GM12891 (cell line): ENCODE results near the gene GOLPH3.

Source experiments
- DNase-seq: peaks from one replicate; pipeline ENCODE4 v3.0.0; 2011; ENCODE audit warnings: low spot score; ENCODE audit not compliant: insufficient read length
- FAIRE-seq: peaks from 2 replicates; lab custom pipeline; 2011; peaks lifted over from hg19 to GRCh38; lab: Jason Lieb, UNC
- PAX5 ChIP-seq: IDR thresholded peaks from 2 replicates; pipeline ENCODE4 v1.6.1; 2011; ENCODE audit warnings: low read length, moderate library complexity, mild to moderate bottlenecking; ENCODE audit not compliant: insufficient read depth, severe bottlenecking
- POLR2A ChIP-seq: IDR thresholded peaks from 2 replicates; pipeline ENCODE4 v1.6.1; 2011; ENCODE audit warnings: low read depth, low read length, control low read depth
- POLR2AphosphoS5 ChIP-seq: IDR thresholded peaks from 2 replicates; pipeline ENCODE4 v1.6.1; 2011; ENCODE audit warnings: low read depth, low read length, control low read depth
- POU2F2 ChIP-seq: IDR thresholded peaks from 2 replicates; pipeline ENCODE4 v1.6.1; 2011; ENCODE audit warnings: low read depth, mild to moderate bottlenecking, control low read depth, low read length, moderate library complexity
- SPI1 ChIP-seq: IDR thresholded peaks from 2 replicates; pipeline ENCODE4 v1.6.1; 2011; ENCODE audit warnings: low read depth, low read length, control low read depth
- TAF1 ChIP-seq: IDR thresholded peaks from 2 replicates; pipeline ENCODE4 v1.6.1; 2011; ENCODE audit warnings: low read depth, low read length, control low read depth

Gene GOLPH3

GRCh38 chr5:32103521-32103920 is 70.6 kb downstream of the GOLPH3 start:
- no peak for DNase-seq
- no peak for TF ChIP-seq POLR2A
- TF ChIP-seq POU2F2: no peak
- no peak for TF ChIP-seq POLR2AphosphoS5
- TF ChIP-seq SPI1: no peak
- no peak for TF ChIP-seq PAX5
- TF ChIP-seq TAF1: no peak
- no peak for FAIRE-seq

- TF ChIP-seq SPI1: no peak
- TF ChIP-seq POLR2A: no peak
- TF ChIP-seq PAX5: no peak
- no peak for TF ChIP-seq TAF1
- TF ChIP-seq POLR2AphosphoS5: no peak
- FAIRE-seq (no peak), DNase-seq (no peak)
Observed at GRCh38 chr5:32102254-32102986, 71.7 kb downstream of the GOLPH3 start.

- DNase-seq: no peak
- TF ChIP-seq POU2F2 (no peak), PAX5 (no peak), TAF1 (no peak), POLR2AphosphoS5 (no peak)
- no peak for FAIRE-seq
Observed at GRCh38 chr5:32100691-32101302, 73.3 kb downstream of the GOLPH3 start.

GRCh38 chr5:32100230-32100629 is 73.9 kb downstream of the GOLPH3 start:
- TF ChIP-seq TAF1 (no peak), SPI1 (no peak), POLR2AphosphoS5 (no peak), POU2F2 (no peak), POLR2A (no peak), PAX5 (no peak)
- FAIRE-seq: no peak
- no peak for DNase-seq

- FAIRE-seq: no peak
- no peak for TF ChIP-seq POU2F2
- TF ChIP-seq TAF1: no peak
- TF ChIP-seq POLR2AphosphoS5: no peak
- no peak for TF ChIP-seq PAX5
- no peak for DNase-seq
Observed at GRCh38 chr5:32099486-32100035, 74.6 kb downstream of the GOLPH3 start.

- no peak for FAIRE-seq
- no peak for DNase-seq
- TF ChIP-seq POU2F2 (no peak), TAF1 (no peak), PAX5 (no peak), SPI1 (no peak), POLR2AphosphoS5 (no peak), POLR2A (no peak)
Observed at GRCh38 chr5:32098890-32099310, 75.2 kb downstream of the GOLPH3 start.

GRCh38 chr5:32098291-32098690 is 75.8 kb downstream of the GOLPH3 start:
- TF ChIP-seq SPI1 (no peak), TAF1 (no peak), POU2F2 (no peak), POLR2AphosphoS5 (no peak), POLR2A (no peak), PAX5 (no peak)
- FAIRE-seq: no peak
- DNase-seq: no peak

GRCh38 chr5:32096891-32097595 is 77.1 kb downstream of the GOLPH3 start:
- no peak for FAIRE-seq
- TF ChIP-seq POLR2AphosphoS5 (no peak), SPI1 (no peak), POU2F2 (no peak), PAX5 (no peak), POLR2A (no peak), TAF1 (no peak)
- DNase-seq: no peak

GRCh38 chr5:32095261-32095671 is 78.9 kb downstream of the GOLPH3 start:
- no peak for TF ChIP-seq SPI1
- TF ChIP-seq POU2F2: no peak
- TF ChIP-seq POLR2A: no peak
- TF ChIP-seq TAF1: no peak
- no peak for TF ChIP-seq PAX5

GRCh38 chr5:32094691-32095090 is 79.4 kb downstream of the GOLPH3 start:
- no peak for TF ChIP-seq SPI1
- TF ChIP-seq POU2F2: no peak
- TF ChIP-seq POLR2AphosphoS5: no peak
- no peak for TF ChIP-seq PAX5
- no peak for TF ChIP-seq TAF1
- TF ChIP-seq POLR2A: no peak
- FAIRE-seq (no peak), DNase-seq (no peak)

More at GRCh38 chr5:32095261-32095671, 78.9 kb downstream of the GOLPH3 start:
- FAIRE-seq: no peak
- no peak for DNase-seq
